Measurements from ENCODE around the gene BPI. TPM values are rescaled to one million over a fixed set of nuclear protein-coding genes. Genes with fewer than 3 reads are reported as not detected.

The BPI gene
- total RNA-seq, 1 experiment from 2014 or later = not detected

DNA sequence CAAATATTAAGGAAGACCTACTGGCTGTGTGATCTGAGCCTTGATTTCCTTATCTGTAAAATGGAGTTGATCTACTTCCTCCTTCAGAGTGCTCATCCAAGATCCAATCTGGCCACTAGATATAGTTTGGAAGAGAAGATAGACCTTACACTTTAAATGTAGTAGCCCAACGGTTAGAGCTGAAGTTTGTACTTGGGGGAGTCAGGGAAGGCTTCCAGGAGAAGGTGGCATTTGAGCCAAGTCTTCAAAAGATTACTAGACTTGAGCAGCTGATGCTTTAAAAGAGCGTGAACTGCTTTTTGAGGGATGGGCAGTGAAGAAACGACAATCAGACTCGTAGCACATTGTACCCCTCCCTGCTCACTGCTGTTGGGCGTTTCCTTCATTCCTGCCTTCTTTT lies 45.9 kb downstream of the BPI start (continued):
- TF ChIP-seq, protein P1, sequence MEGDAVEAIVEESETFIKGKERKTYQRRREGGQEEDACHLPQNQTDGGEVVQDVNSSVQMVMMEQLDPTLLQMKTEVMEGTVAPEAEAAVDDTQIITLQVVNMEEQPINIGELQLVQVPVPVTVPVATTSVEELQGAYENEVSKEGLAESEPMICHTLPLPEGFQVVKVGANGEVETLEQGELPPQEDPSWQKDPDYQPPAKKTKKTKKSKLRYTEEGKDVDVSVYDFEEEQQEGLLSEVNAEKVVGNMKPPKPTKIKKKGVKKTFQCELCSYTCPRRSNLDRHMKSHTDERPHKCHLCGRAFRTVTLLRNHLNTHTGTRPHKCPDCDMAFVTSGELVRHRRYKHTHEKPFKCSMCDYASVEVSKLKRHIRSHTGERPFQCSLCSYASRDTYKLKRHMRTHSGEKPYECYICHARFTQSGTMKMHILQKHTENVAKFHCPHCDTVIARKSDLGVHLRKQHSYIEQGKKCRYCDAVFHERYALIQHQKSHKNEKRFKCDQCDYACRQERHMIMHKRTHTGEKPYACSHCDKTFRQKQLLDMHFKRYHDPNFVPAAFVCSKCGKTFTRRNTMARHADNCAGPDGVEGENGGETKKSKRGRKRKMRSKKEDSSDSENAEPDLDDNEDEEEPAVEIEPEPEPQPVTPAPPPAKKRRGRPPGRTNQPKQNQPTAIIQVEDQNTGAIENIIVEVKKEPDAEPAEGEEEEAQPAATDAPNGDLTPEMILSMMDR (IDR thresholded peaks at IDR 0.05 in 2 of 3, conservative IDR thresholded peaks at IDR 0.05 in 1 of 3; ENCODE audit: borderline replicate concordance in 1 of 3, insufficient read depth in 1 of 3, low read depth in 2 of 3, low read length in 2 of 3) = no peak
- TF ChIP-seq MAX (IDR thresholded peaks at IDR 0.05) = no peak
- no peak for TF ChIP-seq SRF (IDR thresholded peaks at IDR 0.05; ENCODE audit: low read depth)
- TF ChIP-seq ELF1 (IDR thresholded peaks at IDR 0.05; ENCODE audit: borderline replicate concordance, low read depth) = no peak
- no peak for TF ChIP-seq ZFX (IDR thresholded peaks at IDR 0.05)

GRCh38 chr20:38350879-38351775 lies 47.2 kb downstream of the BPI start:
- intact Hi-C loops (cut with micrococcal nuclease) = no loop called here
- H3K27me3 ChIP-seq (ENCODE audit: insufficient read depth, low read length) = no peaks in the 10 kb centered on the region
- H3K79me2 ChIP-seq (ENCODE audit: insufficient read depth, low read length) = no peaks in the 10 kb centered on the region
- H3K36me3 ChIP-seq (ENCODE audit: control insufficient read depth in 1 of 2, insufficient read depth in 2 of 2, low read length in 2 of 2) = no peaks in the 10 kb centered on the region
- no TSS peak for BruUV-seq (replicated peaks)
- no peaks in the 10 kb centered on the region for H3K9me3 ChIP-seq (ENCODE audit: control insufficient read depth in 1 of 2, insufficient read depth in 1 of 2, low read depth in 1 of 2, low read length in 2 of 2)
- H3K9me2 ChIP-seq (ENCODE audit: insufficient read depth) = no peaks in the 10 kb centered on the region
- no peak overlapping the region for H3K4me3 ChIP-seq (replicated peaks in 1 of 2; ENCODE audit: low read depth in 1 of 2, low read length in 2 of 2)
- ATAC-seq (no peak), DNase-seq (ENCODE audit: low read depth, low spot score) (no peak)
- H3K27ac ChIP-seq (ENCODE audit: low read depth, low read length) = no peak overlapping the region
- ChIA-PET CTCF (no interaction called here), RAD21 (ENCODE audit: low non-redundant PET in 1 of 2, low total read pairs in 2 of 2, uncharacterized antibody in 2 of 2, unreplicated experiment in 2 of 2) (no interaction called here), POLR2A (no interaction called here)
- no peaks in the 10 kb centered on the region for H3K4me1 ChIP-seq (ENCODE audit: control insufficient read depth in 1 of 2, insufficient read depth in 2 of 2, low read length in 2 of 2)
- no peaks in the 10 kb centered on the region for H4K20me1 ChIP-seq (ENCODE audit: insufficient read depth)
- H2AFZ ChIP-seq (ENCODE audit: low read depth, low read length, poor library complexity, severe bottlenecking) = no peak overlapping the region
- no peak overlapping the region for H3K4me2 ChIP-seq (ENCODE audit: low read length)
- no peak overlapping the region for H3K9ac ChIP-seq (ENCODE audit: low read length)
- TF ChIP-seq, protein P2, sequence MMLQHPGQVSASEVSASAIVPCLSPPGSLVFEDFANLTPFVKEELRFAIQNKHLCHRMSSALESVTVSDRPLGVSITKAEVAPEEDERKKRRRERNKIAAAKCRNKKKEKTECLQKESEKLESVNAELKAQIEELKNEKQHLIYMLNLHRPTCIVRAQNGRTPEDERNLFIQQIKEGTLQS (IDR thresholded peaks at IDR 0.05) = no peak
- TF ChIP-seq RAD21 (IDR thresholded peaks at IDR 0.05; ENCODE audit: low read depth) = no peak
- TF ChIP-seq SP1 (IDR thresholded peaks at IDR 0.05; ENCODE audit: low read depth) = no peak
- TF ChIP-seq POLR2AphosphoS5 (IDR thresholded peaks at IDR 0.05; ENCODE audit: low read depth, low read length) = no peak
- no peak for TF ChIP-seq MAX (IDR thresholded peaks at IDR 0.05)
- no peak for TF ChIP-seq ZFX (IDR thresholded peaks at IDR 0.05)
- TF ChIP-seq, protein P1 (IDR thresholded peaks at IDR 0.05 in 2 of 3, conservative IDR thresholded peaks at IDR 0.05 in 1 of 3; ENCODE audit: borderline replicate concordance in 1 of 3, insufficient read depth in 1 of 3, low read depth in 2 of 3, low read length in 2 of 3) = no peak
- no peak for TF ChIP-seq CEBPB (IDR thresholded peaks at IDR 0.05; ENCODE audit: low read depth)
- TF ChIP-seq CBX3 (IDR thresholded peaks at IDR 0.05; ENCODE audit: low read depth) = no peak
- TF ChIP-seq, protein P3, sequence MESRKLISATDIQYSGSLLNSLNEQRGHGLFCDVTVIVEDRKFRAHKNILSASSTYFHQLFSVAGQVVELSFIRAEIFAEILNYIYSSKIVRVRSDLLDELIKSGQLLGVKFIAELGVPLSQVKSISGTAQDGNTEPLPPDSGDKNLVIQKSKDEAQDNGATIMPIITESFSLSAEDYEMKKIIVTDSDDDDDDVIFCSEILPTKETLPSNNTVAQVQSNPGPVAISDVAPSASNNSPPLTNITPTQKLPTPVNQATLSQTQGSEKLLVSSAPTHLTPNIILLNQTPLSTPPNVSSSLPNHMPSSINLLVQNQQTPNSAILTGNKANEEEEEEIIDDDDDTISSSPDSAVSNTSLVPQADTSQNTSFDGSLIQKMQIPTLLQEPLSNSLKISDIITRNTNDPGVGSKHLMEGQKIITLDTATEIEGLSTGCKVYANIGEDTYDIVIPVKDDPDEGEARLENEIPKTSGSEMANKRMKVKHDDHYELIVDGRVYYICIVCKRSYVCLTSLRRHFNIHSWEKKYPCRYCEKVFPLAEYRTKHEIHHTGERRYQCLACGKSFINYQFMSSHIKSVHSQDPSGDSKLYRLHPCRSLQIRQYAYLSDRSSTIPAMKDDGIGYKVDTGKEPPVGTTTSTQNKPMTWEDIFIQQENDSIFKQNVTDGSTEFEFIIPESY (IDR thresholded peaks at IDR 0.05; ENCODE audit: extremely low read depth, insufficient replicate concordance, low read length) = no peak
- no peak for TF ChIP-seq ELF1 (IDR thresholded peaks at IDR 0.05; ENCODE audit: borderline replicate concordance, low read depth)
